ENCODE results near the gene KLHL26. TPM values are rescaled to one million over a fixed set of nuclear protein-coding genes. Genes with fewer than 3 reads are reported as not detected.

Gene KLHL26
- total RNA-seq, 1 donor from 2014 or later = 6.2 TPM

GRCh38 chr19:18662972-18663732 is 26.3 kb downstream of the KLHL26 start:
- intact Hi-C loops (cut with micrococcal nuclease) = no loop called here
- Histone ChIP-seq H3K27ac (replicated peaks) (no peak overlapping the region), H3K4me1 (peaks cover 46% of the 10 kb centered on the region), H3K9me3 (replicated peaks) (no peaks in the 10 kb centered on the region), H3K4me3 (no peak overlapping the region), H3K27me3 (ENCODE audit: low read depth) (no peaks in the 10 kb centered on the region), H3K36me3 (peaks cover 30% of the 10 kb centered on the region)
- TF ChIP-seq CTCF (IDR thresholded peaks at IDR 0.05; ENCODE audit: borderline replicate concordance) = no peak
- no peak for DNase-seq

GRCh38 chr19:18663940-18664530 is 27.2 kb downstream of the KLHL26 start:
- Histone ChIP-seq H3K27ac (replicated peaks) (no peak overlapping the region), H3K27me3 (ENCODE audit: low read depth) (no peaks in the 10 kb centered on the region), H3K4me1 (peaks cover 37% of the 10 kb centered on the region), H3K9me3 (replicated peaks) (no peaks in the 10 kb centered on the region), H3K36me3 (peaks cover 39% of the 10 kb centered on the region), H3K4me3 (no peak overlapping the region)
- no peak for TF ChIP-seq CTCF (IDR thresholded peaks at IDR 0.05; ENCODE audit: borderline replicate concordance)
- intact Hi-C loops (cut with micrococcal nuclease) = no loop called here
- DNase-seq = no peak

- Histone ChIP-seq H3K4me1 (peaks cover 19% of the 10 kb centered on the region), H3K9me3 (replicated peaks) (no peaks in the 10 kb centered on the region), H3K27me3 (ENCODE audit: low read depth) (no peaks in the 10 kb centered on the region), H3K27ac (replicated peaks) (peak overlapping the region; percentile 8), H3K36me3 (peaks cover 47% of the 10 kb centered on the region), H3K4me3 (no peak overlapping the region)
- intact Hi-C loops (cut with micrococcal nuclease) = no loop called here
- TF ChIP-seq CTCF (IDR thresholded peaks at IDR 0.05; ENCODE audit: borderline replicate concordance) = no peak
- no peak for DNase-seq
Observed at GRCh38 chr19:18665771-18666202, 29.0 kb downstream of the KLHL26 start.

- no peak for DNase-seq
- no peak overlapping the region for H3K4me3 ChIP-seq
- peaks cover 14% of the 10 kb centered on the region for H3K4me1 ChIP-seq
- no peaks in the 10 kb centered on the region for H3K27me3 ChIP-seq (ENCODE audit: low read depth)
- intact Hi-C loops (cut with micrococcal nuclease) = no loop called here
- peaks cover 47% of the 10 kb centered on the region for H3K36me3 ChIP-seq
- H3K9me3 ChIP-seq (replicated peaks) = no peaks in the 10 kb centered on the region
- no peak for TF ChIP-seq CTCF (IDR thresholded peaks at IDR 0.05; ENCODE audit: borderline replicate concordance)
- H3K27ac ChIP-seq (replicated peaks) = no peak overlapping the region
Observed at GRCh38 chr19:18666317-18666716, 29.5 kb downstream of the KLHL26 start.

- Histone ChIP-seq H3K4me3 (no peak overlapping the region), H3K27ac (replicated peaks) (no peak overlapping the region), H3K9me3 (replicated peaks) (no peaks in the 10 kb centered on the region), H3K27me3 (ENCODE audit: low read depth) (no peaks in the 10 kb centered on the region), H3K36me3 (peaks cover 47% of the 10 kb centered on the region), H3K4me1 (peaks cover 13% of the 10 kb centered on the region)
- no peak for TF ChIP-seq CTCF (IDR thresholded peaks at IDR 0.05; ENCODE audit: borderline replicate concordance)
- intact Hi-C loops (cut with micrococcal nuclease) = no loop called here
- no peak for DNase-seq
Observed at GRCh38 chr19:18666784-18667183, 30.0 kb downstream of the KLHL26 start.
